ENCODE results near the gene APOL6. TPM values are rescaled to one million over a fixed set of nuclear protein-coding genes. Genes with fewer than 3 reads are reported as not detected.

Gene APOL6
- total and polyA plus RNA-seq, 9 of the 15 experiments (the other 6 are each of a cell fraction or from before 2014, with no cell fraction given) = 0.29 to 1.2 (median 0.70) TPM

GRCh38 chr22:35632935-35633334 lies 15.3 kb upstream of the APOL6 start:
- no peak for FAIRE-seq
- 17% methylated on average over 1 of the region's 3 CpGs for WGBS (ENCODE audit: insufficient coverage, low coverage, missing lambda C conversion rate)
- Histone ChIP-seq H3K9me3 (replicated peaks; ENCODE audit: control insufficient read depth, insufficient read depth, low read depth, low read length) (no peaks in the 10 kb centered on the region), H4K20me1 (replicated peaks; ENCODE audit: control insufficient read depth, insufficient read depth, low read length) (no peaks in the 10 kb centered on the region), H3K27me3 (ENCODE audit: control insufficient read depth in 2 of 2, insufficient read depth in 2 of 2, low read length in 2 of 2) (peaks cover 0 to 4% of the 10 kb centered on the region in 2 experiments; a peak in 2 of 5 replicates), H3K4me2 (ENCODE audit: insufficient read depth, low read length) (no peak overlapping the region), H2AFZ (ENCODE audit: low read depth, low read length) (no peak overlapping the region), H3K4me3 (no peak overlapping the region), H3K36me3 (ENCODE audit: control insufficient read depth, insufficient read depth, low read length) (no peaks in the 10 kb centered on the region), H3K4me1 (replicated peaks in 1 of 2; ENCODE audit: control insufficient read depth in 2 of 2, insufficient read depth in 2 of 2, low read length in 2 of 2) (peaks cover 0 to 5% of the 10 kb centered on the region in 2 experiments; a peak in 3 of 5 replicates), H3K79me2 (ENCODE audit: control insufficient read depth, insufficient read depth, low read length) (no peaks in the 10 kb centered on the region), H3K9me1 (ENCODE audit: control insufficient read depth, insufficient read depth, low read length) (no peaks in the 10 kb centered on the region), H3K9ac (ENCODE audit: insufficient read depth in 1 of 2, low read depth in 2 of 2, low read length in 2 of 2) (no peak overlapping the region), H3K27ac (ENCODE audit: extremely low read depth, low read depth, low read length) (no peak overlapping the region)
- intact Hi-C loops (cut with micrococcal nuclease) = loop anchor here (5.0 to 10.0 kb wide), 2 partner anchors 202 to 289 kb away; no protein-coding TSS in a partner anchor
- ChIA-PET POLR2A (no interaction called here), CTCF (ENCODE audit: low intra/inter-chr PET ratio) (no interaction called here)
- no peak for TF ChIP-seq PHF8 (IDR thresholded peaks at IDR 0.05; ENCODE audit: borderline replicate concordance, low read length)
- TF ChIP-seq POLR2A (conservative IDR thresholded peaks at IDR 0.05) = no peak
- TF ChIP-seq, protein P1, sequence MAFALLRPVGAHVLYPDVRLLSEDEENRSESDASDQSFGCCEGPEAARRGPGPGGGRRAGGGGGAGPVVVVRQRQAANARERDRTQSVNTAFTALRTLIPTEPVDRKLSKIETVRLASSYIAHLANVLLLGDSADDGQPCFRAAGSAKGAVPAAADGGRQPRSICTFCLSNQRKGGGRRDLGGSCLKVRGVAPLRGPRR (CRISPR knock-in tag; IDR thresholded peaks at IDR 0.05) = no peak
- no peak for TF ChIP-seq HSF4 (CRISPR knock-in tag; IDR thresholded peaks at IDR 0.05; ENCODE audit: borderline replicate concordance)
- TF ChIP-seq CEBPB (tag; IDR thresholded peaks at IDR 0.05) = no peak
- no peak for TF ChIP-seq SIN3B (IDR thresholded peaks at IDR 0.05; ENCODE audit: low read depth)
- TF ChIP-seq, protein P2, sequence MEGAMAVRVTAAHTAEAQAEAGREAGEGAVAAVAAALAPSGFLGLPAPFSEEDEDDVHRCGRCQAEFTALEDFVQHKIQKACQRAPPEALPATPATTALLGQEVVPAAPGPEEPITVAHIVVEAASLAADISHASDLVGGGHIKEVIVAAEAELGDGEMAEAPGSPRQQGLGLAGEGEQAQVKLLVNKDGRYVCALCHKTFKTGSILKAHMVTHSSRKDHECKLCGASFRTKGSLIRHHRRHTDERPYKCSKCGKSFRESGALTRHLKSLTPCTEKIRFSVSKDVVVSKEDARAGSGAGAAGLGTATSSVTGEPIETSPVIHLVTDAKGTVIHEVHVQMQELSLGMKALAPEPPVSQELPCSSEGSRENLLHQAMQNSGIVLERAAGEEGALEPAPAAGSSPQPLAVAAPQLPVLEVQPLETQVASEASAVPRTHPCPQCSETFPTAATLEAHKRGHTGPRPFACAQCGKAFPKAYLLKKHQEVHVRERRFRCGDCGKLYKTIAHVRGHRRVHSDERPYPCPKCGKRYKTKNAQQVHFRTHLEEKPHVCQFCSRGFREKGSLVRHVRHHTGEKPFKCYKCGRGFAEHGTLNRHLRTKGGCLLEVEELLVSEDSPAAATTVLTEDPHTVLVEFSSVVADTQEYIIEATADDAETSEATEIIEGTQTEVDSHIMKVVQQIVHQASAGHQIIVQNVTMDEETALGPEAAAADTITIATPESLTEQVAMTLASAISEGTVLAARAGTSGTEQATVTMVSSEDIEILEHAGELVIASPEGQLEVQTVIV (CRISPR knock-in tag; IDR thresholded peaks at IDR 0.05; ENCODE audit: borderline replicate concordance) = no peak
- TF ChIP-seq ZNF785 (CRISPR knock-in tag; IDR thresholded peaks at IDR 0.05) = no peak
- TF ChIP-seq, protein P3, sequence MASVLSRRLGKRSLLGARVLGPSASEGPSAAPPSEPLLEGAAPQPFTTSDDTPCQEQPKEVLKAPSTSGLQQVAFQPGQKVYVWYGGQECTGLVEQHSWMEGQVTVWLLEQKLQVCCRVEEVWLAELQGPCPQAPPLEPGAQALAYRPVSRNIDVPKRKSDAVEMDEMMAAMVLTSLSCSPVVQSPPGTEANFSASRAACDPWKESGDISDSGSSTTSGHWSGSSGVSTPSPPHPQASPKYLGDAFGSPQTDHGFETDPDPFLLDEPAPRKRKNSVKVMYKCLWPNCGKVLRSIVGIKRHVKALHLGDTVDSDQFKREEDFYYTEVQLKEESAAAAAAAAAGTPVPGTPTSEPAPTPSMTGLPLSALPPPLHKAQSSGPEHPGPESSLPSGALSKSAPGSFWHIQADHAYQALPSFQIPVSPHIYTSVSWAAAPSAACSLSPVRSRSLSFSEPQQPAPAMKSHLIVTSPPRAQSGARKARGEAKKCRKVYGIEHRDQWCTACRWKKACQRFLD (CRISPR knock-in tag; IDR thresholded peaks at IDR 0.05) = no peak
- TF ChIP-seq ZC3H4 (CRISPR knock-in tag; IDR thresholded peaks at IDR 0.05; ENCODE audit: borderline replicate concordance) = no peak
- no peak for TF ChIP-seq CGGBP1 (CRISPR knock-in tag; IDR thresholded peaks at IDR 0.05)
- TF ChIP-seq ZNF133 (CRISPR knock-in tag; IDR thresholded peaks at IDR 0.05) = no peak
- no peak for TF ChIP-seq KLF1 (tag; IDR thresholded peaks at IDR 0.05)
- TF ChIP-seq CREB1 (IDR thresholded peaks at IDR 0.05) = no peak
- no peak for TF ChIP-seq CREB1 (CRISPR knock-in tag; IDR thresholded peaks at IDR 0.05)
- ATAC-seq = no peak
- BruUV-seq (replicated peaks) = no TSS peak
- in situ Hi-C loops (cut with MboI) = no loop called here
- no peak for DNase-seq (ENCODE audit: extremely low read depth in 1 of 4, low spot score in 3 of 4)
